SK-N-SH (cell line): ENCODE measurements around the gene TXNDC12. TPM values are rescaled to one million over a fixed set of nuclear protein-coding genes. Genes with fewer than 3 reads are reported as not detected.

ENCODE experiments used
- CTCF ChIA-PET: fragments of 300-600, 350-600 bp; formaldehyde crosslinking; extraction: SDS; loops from one replicate; lab custom pipeline; 2021; lab: Yijun Ruan, JAX
- POLR2A ChIA-PET: fragments of 350-600 bp; sonication (Branson Sonifier 250); formaldehyde crosslinking; extraction: SDS; loops from one replicate; lab custom pipeline; 2020; ENCODE audit warnings: antibody characterized with exemption, inconsistent platforms; lab: Yijun Ruan, JAX
- DNase-seq: peaks from one replicate; pipeline ENCODE4 v3.0.0; 2012
- H2AFZ ChIP-seq: fragments of 200-600 bp; sonication (generic); 2 replicates; pipeline ENCODE4 v1.8.1; 2016; ENCODE audit warnings: antibody characterized with exemption, mild to moderate bottlenecking, low read depth
- H3F3A ChIP-seq: fragments of 200-600 bp; sonication (generic); replicated peaks from 2 replicates; pipeline ENCODE3; 2016; ENCODE audit warnings: antibody characterized with exemption, mild to moderate bottlenecking; ENCODE audit not compliant: insufficient read depth
- H3K27ac ChIP-seq, 2 experiments: fragments of 200-500 bp in 1 of 2; fragments of 200-600 bp in 1 of 2; sonication (Bioruptor generic) in 1 of 2; sonication (generic), shearing (Covaris generic) in 1 of 2; 2 replicates each; pipeline versions ENCODE4 v1.5.1 to v1.6.1; 2014 to 2016; ENCODE audit warnings: low read depth in 2 of 2, inconsistent platforms in 1 of 2, low read length in 1 of 2, mild to moderate bottlenecking in 1 of 2, mixed read lengths in 1 of 2
- H3K27me3 ChIP-seq: fragments of 200-600 bp; sonication (generic), shearing (Covaris generic); 2 replicates; pipeline ENCODE4 v1.6.1; 2016; ENCODE audit warnings: mixed run types; ENCODE audit not compliant: insufficient read depth
- H3K36me3 ChIP-seq, 2 experiments: fragments of 200-500 bp in 1 of 2; fragments of 200-600 bp in 1 of 2; sonication (Bioruptor generic) in 1 of 2; sonication (generic) in 1 of 2; replicated peaks in 1 of 2; 2 replicates each; pipeline versions ENCODE3 to v1.5.1; 2014 to 2016; ENCODE audit warnings: low read length in 1 of 2, mild to moderate bottlenecking in 1 of 2; ENCODE audit not compliant: insufficient read depth in 2 of 2, control insufficient read depth in 1 of 2
- H3K4me1 ChIP-seq, 2 experiments: fragments of 200-500 bp in 1 of 2; fragments of 200-600 bp in 1 of 2; sonication (Bioruptor generic) in 1 of 2; sonication (generic), shearing (Covaris generic) in 1 of 2; 2 replicates each; pipeline versions ENCODE4 v1.5.1 to v1.6.1; 2014 to 2016; ENCODE audit warnings: low read depth in 1 of 2, low read length in 1 of 2, mixed run types in 1 of 2; ENCODE audit not compliant: insufficient read depth in 2 of 2, control insufficient read depth in 1 of 2
- H3K4me2 ChIP-seq: fragments of 200-600 bp; sonication (generic), shearing (Covaris generic); 2 replicates; pipeline ENCODE4 v1.6.1; 2017; ENCODE audit warnings: mixed run types
- H3K4me3 ChIP-seq, 2 experiments: fragments of 200-500 bp in 1 of 2; fragments of 200-600 bp in 1 of 2; sonication (Bioruptor generic) in 1 of 2; sonication (generic), shearing (Covaris generic) in 1 of 2; 2 replicates each; pipeline versions ENCODE4 v1.5.1 to v1.8.1; 2014 to 2016; ENCODE audit warnings: low read depth in 2 of 2, inconsistent platforms in 1 of 2, low read length in 1 of 2, mild to moderate bottlenecking in 1 of 2, mixed read lengths in 1 of 2, moderate library complexity in 1 of 2
- H3K79me2 ChIP-seq: fragments of 200-600 bp; sonication (generic); 2 replicates; pipeline ENCODE4 v1.8.1; 2017; ENCODE audit warnings: mild to moderate bottlenecking; ENCODE audit not compliant: insufficient read depth
- H3K9ac ChIP-seq: fragments of 200-600 bp; sonication (generic); 2 replicates; pipeline ENCODE4 v1.6.1; 2017; ENCODE audit warnings: mixed run types
- H3K9me2 ChIP-seq: fragments of 200-600 bp; sonication (generic); 2 replicates; pipeline ENCODE4 v1.6.1; 2017; ENCODE audit warnings: mixed run types
- H3K9me3 ChIP-seq: fragments of 200-600 bp; sonication (generic); 2 replicates; pipeline ENCODE4 v1.6.1; 2017; ENCODE audit warnings: mixed run types, mild to moderate bottlenecking, moderate library complexity
- H4K20me1 ChIP-seq: fragments of 200-600 bp; sonication (generic); 2 replicates; pipeline ENCODE4 v1.6.1; 2017; ENCODE audit warnings: mild to moderate bottlenecking, mixed run types; ENCODE audit not compliant: insufficient read depth
- CHD2 ChIP-seq: fragments of 150-350 bp; IDR thresholded peaks from 2 replicates; pipeline ENCODE4 v1.6.1; 2018; ENCODE audit warnings: low read length; ENCODE audit not compliant: partially characterized antibody
- FOSL2 ChIP-seq: IDR thresholded peaks from 2 replicates; pipeline ENCODE4 v1.4.0; 2012; ENCODE audit warnings: low read depth, mild to moderate bottlenecking, moderate library complexity, borderline replicate concordance
- GABPA ChIP-seq: IDR thresholded peaks from 2 replicates; pipeline ENCODE4 v1.4.0; 2012; ENCODE audit warnings: low read depth, mild to moderate bottlenecking
- GATA2 ChIP-seq: sonication (generic); formaldehyde crosslinking; IDR thresholded peaks from 2 replicates; pipeline ENCODE4 v1.5.0; 2020; ENCODE audit warnings: mild to moderate bottlenecking, missing genetic modification reagents
- JUND ChIP-seq: IDR thresholded peaks from 2 replicates; pipeline ENCODE4 v1.4.0; 2012
- MAX ChIP-seq: IDR thresholded peaks from 2 replicates; pipeline ENCODE4 v1.4.0; 2012; ENCODE audit warnings: low read depth
- POLR2AphosphoS5 ChIP-seq: IDR thresholded peaks from 2 replicates; pipeline ENCODE4 v1.6.1; 2012; ENCODE audit warnings: low read depth, low read length
- RXRA ChIP-seq: IDR thresholded peaks from 2 replicates; pipeline ENCODE4 v1.4.0; 2012; ENCODE audit warnings: low read depth, mild to moderate bottlenecking, borderline replicate concordance
- USF1 ChIP-seq: IDR thresholded peaks from 2 replicates; pipeline ENCODE4 v1.4.0; 2012; ENCODE audit warnings: low read depth, borderline replicate concordance
- WGBS: methylation state at CpG from one replicate; pipeline ENCODE4 v1.1.6; 2017; ENCODE audit warnings: low lambda C conversion rate; 5-methylcytosine and 5-hydroxymethylcytosine counted together
- polyA plus RNA-seq, 3 experiments: library from polyadenylated mRNA; depleted of rRNA; stranded (reverse); fragments of >200 nt; gene quantifications; 2 replicates each; pipeline ENCODE4 v1.2.3, GENCODE V29; 2012
- TF ChIP-seq, protein P1 (sequence below): IDR thresholded peaks from 2 replicates; pipeline ENCODE4; 2012
- TF ChIP-seq, protein P2 (sequence below): IDR thresholded peaks from 2 replicates; pipeline ENCODE4 v1.6.1; 2012; ENCODE audit warnings: mild to moderate bottlenecking, low read depth, low read length, moderate library complexity
- TF ChIP-seq, protein P3 (sequence below): fragments of 150-350 bp; IDR thresholded peaks from 2 replicates; pipeline ENCODE4 v1.6.1; 2017; ENCODE audit warnings: antibody characterized with exemption, low read length, low read depth, borderline replicate concordance

Gene TXNDC12
- polyA plus RNA-seq, 1 of the 3 experiments (the other 2 are of a cell fraction): 37.2 TPM

DNA sequence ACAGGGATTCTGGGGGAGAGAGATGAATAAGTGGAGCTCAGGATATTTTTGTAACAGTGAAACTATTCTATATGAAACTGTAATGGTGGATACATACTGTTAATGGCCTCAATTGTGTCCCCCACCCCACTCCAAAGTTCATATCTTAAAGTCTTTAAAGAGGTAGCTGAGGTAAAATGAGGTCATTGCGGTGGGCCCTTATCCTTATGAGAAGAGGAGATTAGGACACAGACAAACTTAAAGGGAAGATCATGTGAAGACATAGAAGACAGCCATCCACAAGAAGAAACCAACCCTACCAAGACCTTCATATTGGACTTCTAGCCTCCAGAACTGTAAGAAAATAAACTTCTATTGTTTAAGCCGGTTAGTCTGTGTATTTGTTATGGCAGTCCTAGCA lies 9.8 kb downstream of the TXNDC12 start:
- ChIA-PET CTCF (interaction anchor here (3.0 kb wide), 1 partner anchor 12 kb away, joined by 9 read pairs; the partner anchor contains the start of gene KTI12), POLR2A (no interaction called here)
- Histone ChIP-seq H3K36me3 (peaks cover 2 to 34% of the 10 kb centered on the region in 2 experiments), H3F3A (peaks cover 6% of the 10 kb centered on the region), H3K4me1 (no peaks in the 10 kb centered on the region), H4K20me1 (no peaks in the 10 kb centered on the region), H3K9me2 (no peaks in the 10 kb centered on the region), H3K9ac (no peak overlapping the region), H3K4me3 (no peak overlapping the region), H3K4me2 (no peak overlapping the region), H3K27ac (no peak overlapping the region), H3K79me2 (peaks cover 92% of the 10 kb centered on the region), H3K27me3 (no peaks in the 10 kb centered on the region), H3K9me3 (no peaks in the 10 kb centered on the region), H2AFZ (no peak overlapping the region)
- DNase-seq: no peak
- TF ChIP-seq FOSL2 (no peak), USF1 (no peak), POLR2AphosphoS5 (no peak), MAX (no peak), CHD2 (no peak), JUND (no peak), GABPA (no peak), GATA2 (CRISPR knock-in tag) (no peak), RXRA (no peak)
- TF ChIP-seq, protein P1, sequence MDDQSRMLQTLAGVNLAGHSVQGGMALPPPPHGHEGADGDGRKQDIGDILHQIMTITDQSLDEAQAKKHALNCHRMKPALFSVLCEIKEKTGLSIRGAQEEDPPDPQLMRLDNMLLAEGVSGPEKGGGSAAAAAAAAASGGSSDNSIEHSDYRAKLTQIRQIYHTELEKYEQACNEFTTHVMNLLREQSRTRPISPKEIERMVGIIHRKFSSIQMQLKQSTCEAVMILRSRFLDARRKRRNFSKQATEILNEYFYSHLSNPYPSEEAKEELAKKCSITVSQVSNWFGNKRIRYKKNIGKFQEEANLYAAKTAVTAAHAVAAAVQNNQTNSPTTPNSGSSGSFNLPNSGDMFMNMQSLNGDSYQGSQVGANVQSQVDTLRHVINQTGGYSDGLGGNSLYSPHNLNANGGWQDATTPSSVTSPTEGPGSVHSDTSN: no peak
- TF ChIP-seq, protein P2, sequence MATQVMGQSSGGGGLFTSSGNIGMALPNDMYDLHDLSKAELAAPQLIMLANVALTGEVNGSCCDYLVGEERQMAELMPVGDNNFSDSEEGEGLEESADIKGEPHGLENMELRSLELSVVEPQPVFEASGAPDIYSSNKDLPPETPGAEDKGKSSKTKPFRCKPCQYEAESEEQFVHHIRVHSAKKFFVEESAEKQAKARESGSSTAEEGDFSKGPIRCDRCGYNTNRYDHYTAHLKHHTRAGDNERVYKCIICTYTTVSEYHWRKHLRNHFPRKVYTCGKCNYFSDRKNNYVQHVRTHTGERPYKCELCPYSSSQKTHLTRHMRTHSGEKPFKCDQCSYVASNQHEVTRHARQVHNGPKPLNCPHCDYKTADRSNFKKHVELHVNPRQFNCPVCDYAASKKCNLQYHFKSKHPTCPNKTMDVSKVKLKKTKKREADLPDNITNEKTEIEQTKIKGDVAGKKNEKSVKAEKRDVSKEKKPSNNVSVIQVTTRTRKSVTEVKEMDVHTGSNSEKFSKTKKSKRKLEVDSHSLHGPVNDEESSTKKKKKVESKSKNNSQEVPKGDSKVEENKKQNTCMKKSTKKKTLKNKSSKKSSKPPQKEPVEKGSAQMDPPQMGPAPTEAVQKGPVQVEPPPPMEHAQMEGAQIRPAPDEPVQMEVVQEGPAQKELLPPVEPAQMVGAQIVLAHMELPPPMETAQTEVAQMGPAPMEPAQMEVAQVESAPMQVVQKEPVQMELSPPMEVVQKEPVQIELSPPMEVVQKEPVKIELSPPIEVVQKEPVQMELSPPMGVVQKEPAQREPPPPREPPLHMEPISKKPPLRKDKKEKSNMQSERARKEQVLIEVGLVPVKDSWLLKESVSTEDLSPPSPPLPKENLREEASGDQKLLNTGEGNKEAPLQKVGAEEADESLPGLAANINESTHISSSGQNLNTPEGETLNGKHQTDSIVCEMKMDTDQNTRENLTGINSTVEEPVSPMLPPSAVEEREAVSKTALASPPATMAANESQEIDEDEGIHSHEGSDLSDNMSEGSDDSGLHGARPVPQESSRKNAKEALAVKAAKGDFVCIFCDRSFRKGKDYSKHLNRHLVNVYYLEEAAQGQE: no peak
- TF ChIP-seq, protein P3, sequence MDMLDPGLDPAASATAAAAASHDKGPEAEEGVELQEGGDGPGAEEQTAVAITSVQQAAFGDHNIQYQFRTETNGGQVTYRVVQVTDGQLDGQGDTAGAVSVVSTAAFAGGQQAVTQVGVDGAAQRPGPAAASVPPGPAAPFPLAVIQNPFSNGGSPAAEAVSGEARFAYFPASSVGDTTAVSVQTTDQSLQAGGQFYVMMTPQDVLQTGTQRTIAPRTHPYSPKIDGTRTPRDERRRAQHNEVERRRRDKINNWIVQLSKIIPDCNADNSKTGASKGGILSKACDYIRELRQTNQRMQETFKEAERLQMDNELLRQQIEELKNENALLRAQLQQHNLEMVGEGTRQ: no peak
- WGBS: 97% methylated on average over 2 of the region's 2 CpGs
